Duodenal mucosa (tissue), 2 donors: ENCODE measurements around the gene TTC7B.

ENCODE experiments used
- H3K27ac ChIP-seq: one replicate; pipeline ENCODE4 v1.7.0; 2013; ENCODE audit warnings: low read depth, low read length
- H3K27me3 ChIP-seq, 2 donors: one replicate each; pipeline ENCODE4 v1.7.0; 2013; ENCODE audit warnings: low read length in 2 of 2, control low read depth in 1 of 2; ENCODE audit not compliant: insufficient read depth in 2 of 2, control insufficient read depth in 1 of 2
- H3K36me3 ChIP-seq, 2 donors: one replicate each; pipeline ENCODE4 v1.7.0; 2013; ENCODE audit warnings: low read length in 2 of 2, control low read depth in 1 of 2; ENCODE audit not compliant: insufficient read depth in 2 of 2, control insufficient read depth in 1 of 2
- H3K4me1 ChIP-seq, 2 donors: one replicate each; pipeline ENCODE4 v1.7.0; 2013; ENCODE audit warnings: low read length in 2 of 2, control low read depth in 1 of 2; ENCODE audit not compliant: insufficient read depth in 2 of 2, control insufficient read depth in 1 of 2
- H3K4me3 ChIP-seq, 2 donors: one replicate each; pipeline ENCODE4 v1.7.0; 2013; ENCODE audit warnings: low read length in 2 of 2, low read depth in 1 of 2
- H3K9ac ChIP-seq, 2 donors: one replicate each; pipeline ENCODE4 v1.7.0; 2013; ENCODE audit warnings: low read length in 2 of 2, low read depth in 1 of 2
- H3K9me3 ChIP-seq, 2 donors: one replicate each; pipeline ENCODE4 v1.7.0; 2013; ENCODE audit warnings: low read length in 2 of 2, control low read depth in 1 of 2; ENCODE audit not compliant: control insufficient read depth in 1 of 2

The TTC7B gene

DNA sequence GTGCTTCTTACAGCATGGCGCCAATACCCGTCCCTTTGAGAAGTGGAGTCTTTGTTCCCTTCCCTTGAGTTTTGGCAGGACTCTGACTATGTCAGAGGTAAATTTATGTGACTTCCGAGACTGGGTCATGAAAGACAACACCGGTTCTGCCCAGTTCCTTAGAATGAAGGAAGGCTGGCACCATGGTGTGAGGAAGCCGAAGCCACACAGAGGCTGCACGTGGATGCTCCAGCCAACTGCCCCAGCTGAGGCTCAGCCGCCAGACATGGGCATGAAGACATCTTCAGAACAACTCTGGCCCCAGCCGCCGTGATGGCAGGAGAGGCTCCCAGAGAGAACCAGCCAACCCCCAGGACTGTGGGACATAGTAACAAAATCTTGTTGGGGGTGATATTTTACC is 308.2 kb downstream of the TTC7B start:
- Histone ChIP-seq H3K36me3 (no peaks in the 10 kb centered on the region), H3K4me1 (peaks cover 36% of the 10 kb centered on the region in 2 donors)

DNA sequence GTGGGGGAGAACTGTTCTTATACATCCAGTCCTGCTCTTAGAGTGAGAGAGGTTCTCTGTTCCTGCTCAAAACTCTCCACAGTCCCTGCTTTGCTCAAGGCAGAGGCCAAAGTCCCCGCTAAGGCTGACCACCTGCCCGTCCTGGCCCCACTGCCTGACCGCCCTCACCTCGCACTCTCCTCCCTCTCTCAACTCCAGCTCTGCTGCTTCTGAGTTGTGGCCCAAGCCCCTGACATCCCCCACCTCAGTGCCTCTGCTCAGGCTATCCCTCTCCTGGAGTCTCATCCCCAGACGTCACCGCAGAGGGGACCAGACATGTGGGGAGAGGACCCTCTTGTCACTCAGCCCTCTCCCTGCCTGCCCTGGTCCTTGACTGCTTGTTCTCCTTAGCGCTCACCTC is 308.8 kb downstream of the TTC7B start:
- no peaks in the 10 kb centered on the region for H3K36me3 ChIP-seq
- no peak overlapping the region for H3K27ac ChIP-seq
- no peaks in the 10 kb centered on the region for H3K9me3 ChIP-seq
- peaks cover 29 to 30% of the 10 kb centered on the region in 2 donors for H3K4me1 ChIP-seq
- no peaks in the 10 kb centered on the region for H3K27me3 ChIP-seq
- no peak overlapping the region for H3K4me3 ChIP-seq
- no peak overlapping the region for H3K9ac ChIP-seq

More for the DNA sequence above, 308.2 kb downstream of the TTC7B start:
- Histone ChIP-seq H3K9me3 (no peaks in the 10 kb centered on the region), H3K27ac (no peak overlapping the region), H3K9ac (no peak overlapping the region), H3K27me3 (no peaks in the 10 kb centered on the region), H3K4me3 (no peak overlapping the region)

DNA sequence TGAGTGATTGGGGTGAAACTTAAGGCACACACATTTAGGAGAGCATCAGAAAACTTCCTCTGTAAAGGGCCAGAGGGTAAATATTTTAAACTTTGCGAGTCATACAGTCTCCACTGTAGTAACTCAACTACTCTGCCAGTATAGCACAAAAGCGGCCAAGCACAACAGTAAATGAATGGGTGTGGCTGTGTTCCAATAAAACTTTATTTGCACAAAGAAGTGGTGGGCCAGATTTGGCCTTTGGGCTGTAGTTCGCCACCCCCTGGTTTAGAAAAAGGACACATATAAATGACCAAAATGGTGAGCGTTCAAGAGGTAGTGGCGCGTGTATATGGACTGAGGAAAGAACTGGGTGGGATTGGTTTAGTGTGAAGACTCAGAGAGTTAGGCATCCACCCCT is 309.5 kb downstream of the TTC7B start:
- Histone ChIP-seq H3K27me3 (no peaks in the 10 kb centered on the region), H3K9ac (no peak overlapping the region), H3K27ac (no peak overlapping the region), H3K4me1 (peaks cover 23% of the 10 kb centered on the region in 2 donors), H3K36me3 (no peaks in the 10 kb centered on the region), H3K9me3 (no peaks in the 10 kb centered on the region), H3K4me3 (no peak overlapping the region)

DNA sequence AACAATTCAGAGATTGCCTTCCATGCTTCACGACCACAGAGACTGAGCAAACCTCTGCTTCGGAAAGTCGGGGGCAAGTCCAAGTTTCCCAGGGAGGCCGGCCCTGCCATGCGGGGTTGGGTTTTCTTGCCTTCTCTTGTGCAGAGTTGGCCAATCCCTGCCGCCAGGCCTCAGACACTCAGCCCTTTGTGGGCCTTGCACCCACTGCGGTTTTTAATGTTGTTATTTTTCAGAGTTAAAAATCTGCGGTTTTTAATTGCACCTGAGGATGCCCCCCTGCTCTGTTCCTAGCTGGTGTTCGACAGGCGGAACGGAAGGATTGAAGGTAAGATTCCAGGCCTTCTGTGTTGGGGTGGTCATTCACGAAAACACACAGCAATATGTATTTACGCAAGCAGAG is 310.7 kb downstream of the TTC7B start:
- Histone ChIP-seq H3K4me1 (peaks cover 16 to 17% of the 10 kb centered on the region in 2 donors), H3K36me3 (no peaks in the 10 kb centered on the region), H3K27me3 (no peaks in the 10 kb centered on the region), H3K27ac (no peak overlapping the region), H3K9me3 (no peaks in the 10 kb centered on the region), H3K9ac (no peak overlapping the region), H3K4me3 (no peak overlapping the region)

DNA sequence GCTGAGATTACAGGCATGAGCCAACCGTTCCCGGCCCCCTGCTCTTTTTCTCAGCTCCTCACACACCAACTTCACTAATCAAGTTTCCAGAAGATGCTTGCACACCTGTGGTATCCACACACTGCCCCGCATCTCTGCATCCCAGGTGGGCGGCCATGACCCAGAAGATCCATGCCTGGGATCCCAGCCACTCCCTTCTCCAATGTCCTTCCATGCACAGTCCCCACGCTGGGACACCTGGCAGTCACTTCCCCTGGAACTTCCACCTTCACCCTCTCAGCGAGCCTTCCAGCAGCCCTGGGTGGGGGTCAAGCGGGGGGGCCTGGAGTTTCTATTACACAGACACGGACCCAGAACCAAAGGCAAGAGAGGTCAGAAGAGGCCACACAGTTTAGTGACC is 311.6 kb downstream of the TTC7B start:
- H3K4me3 ChIP-seq = no peak overlapping the region
- no peaks in the 10 kb centered on the region for H3K9me3 ChIP-seq
- no peaks in the 10 kb centered on the region for H3K36me3 ChIP-seq
- H3K27ac ChIP-seq = no peak overlapping the region
- no peaks in the 10 kb centered on the region for H3K27me3 ChIP-seq
- H3K4me1 ChIP-seq = peaks cover 9 to 10% of the 10 kb centered on the region in 2 donors
- no peak overlapping the region for H3K9ac ChIP-seq

DNA sequence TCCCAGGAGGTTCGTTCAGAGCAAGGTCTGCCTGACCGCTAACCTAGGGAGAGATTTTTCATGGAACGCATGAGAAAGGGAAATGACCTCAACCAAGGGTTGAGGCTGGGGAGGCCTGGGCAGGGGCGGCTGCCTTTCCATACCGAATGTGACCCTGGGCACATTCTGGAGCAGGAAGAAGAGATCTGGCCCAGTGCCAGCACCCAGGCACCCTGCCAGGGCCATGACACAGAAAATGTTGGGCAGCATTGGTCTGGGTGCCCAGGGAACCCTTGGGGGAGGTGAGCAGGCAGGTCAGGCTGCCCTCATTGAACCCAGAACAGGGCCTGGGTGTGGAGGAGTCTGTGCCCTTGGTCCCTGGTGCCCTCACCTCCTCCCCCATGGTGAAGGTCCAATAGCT is 312.6 kb downstream of the TTC7B start:
- Histone ChIP-seq H3K4me3 (no peak overlapping the region), H3K27me3 (no peaks in the 10 kb centered on the region), H3K27ac (no peak overlapping the region), H3K9ac (no peak overlapping the region), H3K36me3 (no peaks in the 10 kb centered on the region), H3K4me1 (peaks cover 4 to 5% of the 10 kb centered on the region in 2 donors), H3K9me3 (no peaks in the 10 kb centered on the region)

DNA sequence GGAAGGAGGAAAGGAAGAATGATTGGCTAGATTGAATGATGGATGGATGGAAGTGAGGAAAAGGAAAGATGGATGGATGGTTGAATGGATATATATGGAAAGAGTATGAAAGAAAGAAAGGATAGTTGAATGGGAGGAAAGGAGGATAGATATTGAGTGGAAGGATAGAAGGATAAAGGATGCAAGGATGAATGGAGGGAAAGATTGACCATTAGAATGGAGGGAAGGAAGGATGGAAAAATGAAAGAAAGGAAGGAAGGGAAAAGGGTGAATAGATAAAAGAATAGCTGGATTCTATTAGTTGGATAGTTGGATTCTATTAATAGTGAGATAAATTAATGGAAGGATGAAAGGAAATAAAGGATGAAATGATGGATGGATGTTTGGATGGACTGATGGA is 313.5 kb downstream of the TTC7B start:
- Histone ChIP-seq H3K4me1 (peaks cover 0 to 4% of the 10 kb centered on the region in 2 donors), H3K27ac (no peak overlapping the region), H3K27me3 (no peaks in the 10 kb centered on the region), H3K36me3 (no peaks in the 10 kb centered on the region), H3K4me3 (no peak overlapping the region), H3K9ac (no peak overlapping the region), H3K9me3 (no peaks in the 10 kb centered on the region)

DNA sequence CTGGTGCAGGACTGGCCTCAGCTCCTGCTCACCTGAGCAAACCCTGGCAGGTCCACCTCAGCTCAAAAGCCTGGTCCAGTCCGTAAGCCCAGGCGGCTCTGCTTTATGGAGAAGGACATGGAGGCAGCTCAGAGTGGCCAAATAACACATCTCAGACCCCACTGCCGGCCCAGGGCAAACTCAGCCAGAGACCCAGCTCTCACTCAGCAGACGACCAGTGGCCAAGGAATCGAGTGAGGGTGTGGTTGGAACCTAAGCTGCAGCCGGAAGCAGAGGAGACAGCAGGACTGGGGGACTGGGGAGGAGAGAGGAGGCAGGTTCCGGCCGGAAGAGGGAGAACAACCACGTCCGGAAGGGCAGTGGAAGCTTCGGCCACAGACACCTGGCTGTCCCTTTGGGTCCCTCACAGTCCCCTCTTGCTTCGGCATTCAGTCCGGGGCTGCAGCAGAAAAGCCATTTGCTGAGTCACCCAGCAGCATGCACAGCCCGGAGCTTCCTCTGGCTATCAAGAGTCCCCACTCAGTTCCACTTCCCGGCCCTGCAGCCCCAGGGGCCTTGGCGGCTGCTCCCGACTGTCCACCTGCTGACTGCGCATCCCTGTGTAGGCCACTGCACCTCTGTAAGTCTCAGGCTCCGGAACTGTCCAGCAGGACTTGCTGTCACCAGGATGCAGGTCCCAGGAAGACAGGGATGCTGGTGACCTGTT is 315.4 kb downstream of the TTC7B start:
- H3K36me3 ChIP-seq = no peaks in the 10 kb centered on the region
- no peak overlapping the region for H3K4me3 ChIP-seq
- peaks cover 0 to 4% of the 10 kb centered on the region in 2 donors for H3K4me1 ChIP-seq

DNA sequence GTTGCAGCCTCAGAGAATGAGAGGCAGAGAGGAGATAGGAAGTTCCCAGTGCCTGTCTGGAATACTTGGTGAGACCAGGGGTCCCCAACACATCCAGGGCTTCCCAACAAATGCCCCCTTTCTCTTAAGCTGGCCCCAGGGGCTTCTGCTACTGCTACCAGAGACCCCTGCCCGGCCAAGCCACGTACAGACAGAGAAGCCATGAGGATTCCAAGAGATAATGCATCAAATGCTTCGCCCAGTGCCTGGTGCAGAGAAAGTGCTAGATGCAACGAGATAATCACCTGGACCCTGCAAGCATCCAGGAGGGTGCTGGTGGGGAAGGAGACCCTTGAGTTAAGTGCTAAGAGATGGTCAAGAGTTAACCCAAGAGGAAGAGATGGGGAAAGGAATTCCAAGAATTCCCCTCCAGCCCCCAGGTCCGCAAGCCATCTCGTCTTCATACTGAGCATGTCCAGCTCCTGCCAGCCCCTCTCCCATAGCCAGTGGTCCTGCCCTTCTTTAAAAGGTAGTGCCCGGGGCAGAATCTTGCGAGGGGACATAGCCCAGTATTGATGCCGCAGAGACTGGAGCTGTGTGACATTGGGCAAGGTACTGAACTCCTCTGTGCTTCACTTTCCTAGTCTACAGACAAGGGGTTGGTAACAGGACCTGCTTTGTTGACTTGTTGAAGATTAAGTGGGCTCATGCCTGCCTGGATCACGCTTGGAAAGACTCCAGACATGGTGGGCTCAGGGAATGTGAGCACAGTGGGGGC is 316.1 kb downstream of the TTC7B start:
- no peak overlapping the region for H3K4me3 ChIP-seq
- no peaks in the 10 kb centered on the region for H3K36me3 ChIP-seq
- no peak overlapping the region for H3K27ac ChIP-seq
- no peak overlapping the region for H3K9ac ChIP-seq
- no peaks in the 10 kb centered on the region for H3K9me3 ChIP-seq
- no peaks in the 10 kb centered on the region for H3K27me3 ChIP-seq
- H3K4me1 ChIP-seq = peaks cover 0 to 4% of the 10 kb centered on the region in 2 donors

More for the DNA sequence above, 315.4 kb downstream of the TTC7B start:
- H3K27ac ChIP-seq = no peak overlapping the region
- no peak overlapping the region for H3K9ac ChIP-seq
- H3K27me3 ChIP-seq = no peaks in the 10 kb centered on the region
- H3K9me3 ChIP-seq = no peaks in the 10 kb centered on the region

DNA sequence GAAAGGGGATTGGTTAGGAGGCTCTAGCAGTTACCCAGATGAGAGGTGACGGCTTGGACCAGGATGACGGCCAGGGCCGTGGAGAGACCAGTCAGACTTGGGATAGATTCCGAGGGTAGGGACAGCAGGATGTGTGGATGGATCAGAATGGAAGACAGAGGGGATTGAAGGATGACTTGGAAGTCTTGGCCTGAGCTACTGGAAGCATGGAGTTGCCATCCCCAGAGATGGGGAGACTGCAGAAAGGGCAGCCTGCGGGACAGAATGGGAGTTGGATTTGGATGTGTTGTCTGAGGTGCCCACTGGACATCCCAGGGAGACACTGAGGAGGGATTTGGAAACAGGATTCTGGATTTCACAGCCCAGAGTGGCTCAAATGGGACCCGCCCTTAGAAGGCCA is 317.1 kb downstream of the TTC7B start:
- no peaks in the 10 kb centered on the region for H3K36me3 ChIP-seq
- no peak overlapping the region for H3K9ac ChIP-seq
- peaks cover 0 to 4% of the 10 kb centered on the region in 2 donors for H3K4me1 ChIP-seq
- H3K27ac ChIP-seq = no peak overlapping the region
- no peaks in the 10 kb centered on the region for H3K9me3 ChIP-seq
- H3K4me3 ChIP-seq = no peak overlapping the region
- H3K27me3 ChIP-seq = no peaks in the 10 kb centered on the region
